Measurements from ENCODE around the gene SH3PXD2A.

- TF ChIP-seq CTCF (IDR thresholded peaks at IDR 0.05) (no peak), POLR2AphosphoS5 (IDR thresholded peaks at IDR 0.05) (no peak), POLR2A (IDR thresholded peaks at IDR 0.05) (no peak)
Measured at GRCh38 chr10:103855852-103856796, 748 bp upstream of the SH3PXD2A start.
